AML-193 (cell line): ENCODE results near the gene AK5.
A peak's percentile ranks its signal among the peaks of the same experiment; 100 is the strongest.
"Not testable (repeated sequence)": the region's sequence is repeated elsewhere in the genome, so short reads cannot be mapped to it uniquely, and the experiment has no call there.

ENCODE experiments used
- DNase-seq, 2 experiments: peaks; one replicate each; lab custom pipeline; 2025; lab: John Stamatoyannopoulos, UW

The AK5 gene

DNA sequence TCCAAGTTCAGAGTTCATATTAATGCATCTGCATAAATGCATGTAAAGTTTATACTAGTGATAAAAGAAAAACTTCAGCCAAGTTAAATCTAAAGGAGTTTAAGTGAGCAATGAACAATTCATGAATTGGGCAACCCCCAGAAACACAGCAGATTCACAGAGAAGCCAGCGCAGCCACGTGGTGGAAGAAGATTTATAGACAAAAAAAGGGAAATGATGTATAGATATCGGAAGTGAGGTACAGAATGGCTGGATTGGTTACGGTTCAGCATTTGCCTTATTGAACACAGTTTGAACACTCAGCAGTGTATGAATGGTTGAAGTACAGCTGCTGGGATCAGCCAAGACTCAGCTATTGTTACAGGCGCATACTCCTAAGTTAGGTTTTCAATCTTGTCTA is 5.7 kb downstream of the AK5 start:
- no peak for DNase-seq

DNA sequence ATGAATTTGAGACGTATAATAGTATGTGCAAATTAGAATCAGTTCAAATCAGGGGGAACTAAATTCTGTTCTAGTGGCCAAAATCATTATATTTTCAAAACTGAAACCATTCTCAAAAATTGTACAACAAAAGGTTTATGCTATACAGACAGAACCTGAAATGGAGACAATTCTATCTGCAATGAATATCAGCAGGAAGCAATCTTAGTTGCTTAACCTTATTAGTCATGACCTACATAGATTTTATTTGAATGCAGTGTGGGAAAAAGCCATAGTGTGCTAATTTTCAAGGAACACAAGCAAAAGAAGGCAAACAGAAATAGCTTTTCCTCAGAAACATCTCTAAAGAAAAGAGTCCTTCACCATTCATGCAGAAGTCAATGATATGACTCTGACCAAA is 6.5 kb downstream of the AK5 start:
- peak in 1 of 2 experiments; percentile 12 for DNase-seq

DNA sequence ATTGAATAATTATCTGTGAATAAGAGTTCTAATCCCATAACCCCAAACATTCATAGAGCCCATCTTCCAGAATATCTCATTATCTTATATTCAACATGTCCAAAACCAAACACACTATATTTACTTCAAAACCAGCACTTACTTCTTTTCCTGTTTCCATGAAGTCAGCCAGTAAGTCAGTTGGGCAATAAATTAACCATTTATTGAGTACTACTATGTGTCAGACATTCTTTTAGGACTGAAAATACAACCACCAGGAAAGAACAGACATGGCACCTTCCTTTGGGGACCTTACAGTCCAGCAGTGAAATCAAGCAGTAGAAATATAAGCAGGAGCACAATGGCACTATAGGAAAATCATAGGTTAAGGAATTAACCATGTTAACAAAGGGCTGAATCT is 8.8 kb downstream of the AK5 start:
- DNase-seq: no peak

GRCh38 chr1:77292551-77292950 is 10.7 kb downstream of the AK5 start:
- no peak for DNase-seq

GRCh38 chr1:77300566-77300965 is 18.7 kb downstream of the AK5 start:
- DNase-seq: no peak

GRCh38 chr1:77303387-77303786 is 21.6 kb downstream of the AK5 start:
- DNase-seq: no peak

DNA sequence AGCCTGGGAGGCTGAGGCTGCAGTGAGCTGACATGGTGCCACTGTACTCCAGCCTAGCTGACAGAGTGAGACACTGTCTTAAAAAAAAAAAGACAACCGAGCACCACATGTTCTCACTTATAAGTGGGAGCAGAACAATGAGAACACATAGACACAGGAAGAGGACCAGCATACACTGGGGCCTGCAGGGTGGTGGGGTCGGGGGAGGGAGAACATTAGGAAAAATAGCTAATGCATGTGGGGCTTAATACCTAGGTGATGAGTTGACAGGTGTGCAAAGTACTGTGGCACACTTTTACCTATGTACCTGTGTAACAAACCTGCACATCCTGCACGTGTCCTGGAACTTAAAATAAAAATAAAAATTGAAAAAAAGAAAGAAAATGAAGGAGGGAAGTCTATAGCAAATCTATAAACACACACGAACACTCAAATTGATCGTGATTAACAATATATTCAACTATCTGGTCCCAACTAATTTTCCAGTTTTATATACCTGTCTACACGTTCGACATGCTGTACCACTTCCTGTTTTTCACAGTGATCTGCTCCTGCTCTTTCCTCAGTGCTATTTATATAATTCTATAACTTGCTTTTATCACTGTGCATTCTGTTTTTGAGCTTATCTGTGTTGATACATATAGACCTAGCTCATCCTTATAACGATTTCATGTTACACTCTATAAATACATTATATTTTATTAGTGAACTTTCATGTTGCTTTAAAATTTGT is 27.2 kb downstream of the AK5 start:
- no peak for DNase-seq

- DNase-seq: no peak
These were observed 29.1 kb downstream of the AK5 start for GRCh38 chr1:77310924-77311323.

DNA sequence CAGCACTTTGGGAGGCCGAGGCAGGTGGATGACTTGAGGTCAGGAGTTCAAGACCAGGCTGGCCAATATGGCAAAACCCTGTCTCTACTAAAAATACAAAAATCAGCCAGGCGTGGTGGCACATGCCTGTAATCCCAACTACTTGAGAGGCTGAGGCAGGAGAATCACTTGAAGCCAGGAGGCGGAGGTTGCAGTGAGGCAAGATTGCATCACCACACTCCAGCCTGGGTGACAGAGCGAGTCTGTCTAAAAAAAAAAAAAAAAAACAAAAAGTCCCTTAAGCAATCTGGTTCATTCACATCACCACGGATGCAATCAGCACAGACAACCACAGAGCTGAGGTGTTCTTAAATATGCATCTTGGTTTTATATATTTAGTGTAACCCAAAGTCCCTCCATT is 30.5 kb downstream of the AK5 start:
- not testable (repeated sequence) for DNase-seq

- DNase-seq: peak in 1 of 2 experiments; percentile 21
These were observed 31.7 kb downstream of the AK5 start for GRCh38 chr1:77313491-77313890.

- no peak for DNase-seq
These were observed 34.2 kb downstream of the AK5 start for GRCh38 chr1:77316006-77316405.

GRCh38 chr1:77316966-77317365 is 35.1 kb downstream of the AK5 start:
- DNase-seq: no peak

DNA sequence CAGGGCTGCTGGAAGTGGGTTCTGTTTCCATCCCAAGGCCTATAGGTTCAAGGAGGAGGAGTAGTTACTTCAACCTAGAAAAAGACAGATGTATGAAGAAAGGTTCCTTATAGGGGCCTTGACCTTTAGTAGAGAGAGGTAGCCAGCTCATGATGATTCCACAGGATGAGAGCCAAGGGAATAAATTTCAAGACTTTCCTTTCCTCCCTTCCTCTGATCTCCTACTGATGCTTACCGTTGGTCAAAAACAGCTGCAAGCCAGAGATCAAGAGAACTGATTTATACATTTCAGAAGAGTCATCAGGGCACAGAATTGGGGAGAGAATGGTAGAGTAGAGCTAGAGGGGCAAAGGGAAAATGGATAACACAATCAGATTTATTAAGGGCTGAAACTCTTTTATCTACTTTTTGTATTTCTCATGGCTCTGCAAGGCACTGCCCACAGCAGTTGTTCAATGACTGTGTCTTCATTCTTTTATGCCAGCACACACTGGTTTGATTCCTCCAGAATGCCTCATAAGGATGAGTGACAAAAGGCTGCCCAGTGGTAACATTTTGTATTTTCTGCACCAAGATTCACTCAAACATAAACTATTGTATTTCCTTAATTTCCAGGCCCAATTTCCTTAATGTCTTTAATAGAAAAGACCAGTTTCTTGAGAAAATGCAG is 37.4 kb downstream of the AK5 start:
- no peak for DNase-seq

- DNase-seq: no peak
These were observed 40.5 kb downstream of the AK5 start for GRCh38 chr1:77322061-77322900.

- DNase-seq: no peak
These were observed 51.7 kb downstream of the AK5 start for GRCh38 chr1:77333501-77333900.

DNA sequence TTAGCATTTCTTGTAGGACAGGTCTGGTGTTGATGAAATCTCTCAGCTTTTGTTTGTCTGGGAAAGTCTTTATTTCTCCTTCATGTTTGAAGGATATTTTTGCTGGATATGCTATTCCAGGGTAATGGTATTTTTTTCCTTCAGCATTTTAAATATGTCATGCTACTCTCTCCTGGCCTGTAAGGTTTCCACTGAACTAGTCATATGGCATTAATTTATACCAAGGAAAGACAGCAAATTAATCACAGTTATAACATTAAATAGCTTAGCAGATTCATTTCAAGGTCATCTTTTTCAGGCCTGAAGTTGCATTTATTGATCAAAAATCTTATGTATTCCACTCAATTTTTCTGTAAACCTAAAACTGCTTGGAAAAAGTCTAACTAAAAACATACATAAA is 54.9 kb downstream of the AK5 start:
- no peak for DNase-seq

- DNase-seq: no peak
These were observed 57.5 kb downstream of the AK5 start for GRCh38 chr1:77339326-77339725.

DNA sequence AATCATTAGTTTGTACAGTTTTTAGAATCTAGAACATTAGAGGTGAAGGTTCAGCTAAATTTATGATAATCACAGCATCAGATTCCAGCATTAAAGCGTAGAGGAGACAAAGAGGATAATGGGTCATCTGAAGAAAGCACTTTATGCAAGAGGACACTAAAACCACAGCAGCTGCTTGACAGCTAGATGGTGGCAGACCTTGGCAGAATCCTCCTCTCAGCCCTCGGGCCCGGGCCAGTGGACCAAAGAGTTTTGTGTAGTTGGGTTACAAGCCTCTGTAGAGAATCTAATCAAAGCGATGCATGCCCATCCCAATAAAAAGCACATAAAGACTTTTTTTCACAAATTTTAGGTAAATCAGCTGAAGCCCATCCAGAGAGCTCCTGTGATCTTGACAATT is 59.4 kb downstream of the AK5 start:
- no peak for DNase-seq

DNA sequence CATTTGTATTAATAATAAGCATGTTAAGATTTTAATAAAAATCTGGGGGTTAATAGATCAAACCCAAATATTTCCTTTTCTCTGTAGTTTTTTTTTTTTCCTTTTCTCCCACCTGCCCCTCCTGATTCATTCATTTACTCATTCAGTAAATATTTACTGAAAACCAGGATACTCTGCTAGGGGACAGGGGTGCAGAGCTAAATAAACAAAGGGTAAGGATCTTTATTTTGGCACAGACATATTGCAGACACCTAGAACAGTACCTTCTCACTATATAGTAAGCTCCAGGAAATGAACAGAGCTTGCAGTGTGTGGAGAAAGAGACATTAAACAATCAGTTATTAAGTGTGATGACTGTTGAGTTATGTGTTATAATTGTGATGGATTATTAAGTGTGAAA is 60.9 kb downstream of the AK5 start:
- DNase-seq: no peak

DNA sequence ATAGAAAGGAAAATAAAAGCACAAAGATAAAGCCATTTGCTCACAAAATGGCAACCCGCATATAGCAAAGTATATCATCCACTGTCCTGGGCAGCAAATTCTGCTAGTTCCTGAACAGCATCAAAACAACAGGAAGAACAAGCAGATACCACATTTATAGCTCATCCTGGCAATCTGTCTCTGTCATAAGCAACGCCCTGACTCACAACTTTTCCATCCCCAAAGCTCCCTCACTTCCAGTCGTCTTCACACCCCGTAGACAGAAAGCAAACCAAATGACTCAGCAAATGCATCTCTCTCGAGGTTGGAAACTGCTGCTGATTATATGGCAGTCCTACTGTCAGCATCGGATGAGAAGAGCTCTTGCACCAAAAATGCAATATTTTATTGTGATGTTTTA is 65.8 kb downstream of the AK5 start:
- DNase-seq: no peak

- no peak for DNase-seq
These were observed 66.7 kb downstream of the AK5 start for GRCh38 chr1:77348549-77348948.

- no peak for DNase-seq
These were observed 67.5 kb downstream of the AK5 start for GRCh38 chr1:77349275-77349674.
